Inflammatory macrophage treated with lipopolysaccharide for 4 hours (primary cell): ENCODE results near the gene MYCL.

Experiments used
- DNase-seq: peaks from one replicate; pipeline ENCODE4 v3.0.0-alpha.2; 2020

Gene MYCL

GRCh38 chr1:39901714-39902459, at the start of gene MYCL:
MYCL (minus strand) TSS chr1:39901917; CDS start chr1:39901434, 483 bp downstream.
- DNase-seq = peak; percentile 72

- DNase-seq = no peak
Observed at GRCh38 chr1:39949891-39950290, 48.2 kb upstream of the MYCL start.

- DNase-seq = no peak
Observed at GRCh38 chr1:39947260-39947659, 45.5 kb upstream of the MYCL start.

GRCh38 chr1:39946216-39946615, 44.5 kb upstream of the MYCL start:
- no peak for DNase-seq

GRCh38 chr1:39944410-39945112, 42.8 kb upstream of the MYCL start:
- no peak for DNase-seq

GRCh38 chr1:39943471-39944290, 42.0 kb upstream of the MYCL start:
- no peak for DNase-seq

- no peak for DNase-seq
Observed at GRCh38 chr1:39940980-39941871, 39.5 kb upstream of the MYCL start.

GRCh38 chr1:39940253-39940652, 38.5 kb upstream of the MYCL start:
- DNase-seq = peak; percentile 70

GRCh38 chr1:39938856-39939255, 37.1 kb upstream of the MYCL start:
- DNase-seq = no peak

GRCh38 chr1:39936724-39937491, 35.2 kb upstream of the MYCL start:
- DNase-seq = peak; percentile 81

GRCh38 chr1:39933956-39934941, 32.5 kb upstream of the MYCL start:
- peak; percentile 99 for DNase-seq

- DNase-seq = no peak
Observed at GRCh38 chr1:39928809-39929587, 27.3 kb upstream of the MYCL start.

- peak; percentile 77 for DNase-seq
Observed at GRCh38 chr1:39927538-39927937, 25.8 kb upstream of the MYCL start.

GRCh38 chr1:39926820-39927219, 25.1 kb upstream of the MYCL start:
- DNase-seq = no peak

- peak; percentile 69 for DNase-seq
Observed at GRCh38 chr1:39926343-39926793, 24.7 kb upstream of the MYCL start.

- DNase-seq = peak; percentile 64
Observed at GRCh38 chr1:39925721-39926342, 24.1 kb upstream of the MYCL start.

- DNase-seq = no peak
Observed at GRCh38 chr1:39922251-39922688, 20.6 kb upstream of the MYCL start.

GRCh38 chr1:39919545-39919944, 17.8 kb upstream of the MYCL start:
- DNase-seq = peak; percentile 83

- DNase-seq = no peak
Observed at GRCh38 chr1:39917825-39918224, 16.1 kb upstream of the MYCL start.
